Measurements from ENCODE around the gene OLFML2B. TPM values are rescaled to one million over a fixed set of nuclear protein-coding genes. Genes with fewer than 3 reads are reported as not detected.

Gene OLFML2B
- total RNA-seq, 1 experiment from 2014 or later = 3.4 TPM

DNA sequence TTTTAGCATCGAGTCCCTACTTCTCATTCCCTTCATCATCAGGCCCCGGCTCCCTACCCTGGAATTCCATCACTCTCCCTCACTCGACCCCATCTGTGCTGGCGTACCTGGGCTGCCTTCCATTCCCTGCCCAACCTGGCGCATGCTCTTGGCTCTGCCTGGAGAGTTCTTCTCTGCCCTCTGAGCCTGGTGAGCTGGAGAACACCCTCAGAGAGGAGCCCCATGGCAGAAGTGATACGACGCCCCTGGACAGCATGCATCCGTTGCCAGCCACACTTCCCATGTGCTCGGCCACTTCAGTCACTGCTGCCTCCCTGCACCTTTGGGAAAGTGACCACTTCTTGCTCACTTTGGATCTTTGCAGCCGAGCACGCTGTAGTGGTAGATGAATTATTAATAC is 30.1 kb downstream of the OLFML2B start:
- ChIA-PET POLR2A (ENCODE audit: low non-redundant PET) (no interaction called here), CTCF (no interaction called here)
- Histone ChIP-seq H3K27ac (ENCODE audit: low read depth, low read length, poor library complexity, severe bottlenecking) (no peak overlapping the region), H3K4me1 (ENCODE audit: insufficient read depth, low read length, poor library complexity, severe bottlenecking) (no peaks in the 10 kb centered on the region), H3K36me3 (ENCODE audit: insufficient read depth, low read length, poor library complexity, severe bottlenecking) (no peaks in the 10 kb centered on the region), H3K9me3 (ENCODE audit: low read depth, low read length, poor library complexity, severe bottlenecking) (no peaks in the 10 kb centered on the region), H3K4me3 (ENCODE audit: low read depth, low read length, poor library complexity, severe bottlenecking) (no peak overlapping the region), H3K27me3 (replicated peaks; ENCODE audit: insufficient read depth, low read depth, low read length, poor library complexity) (no peaks in the 10 kb centered on the region)
- BruUV-seq (replicated peaks) = no TSS peak
- DNase-seq (ENCODE audit: low spot score) = no peak
- intact Hi-C loops (cut with micrococcal nuclease; ENCODE audit: unreplicated experiment) = no loop called here
- TF ChIP-seq EZH2 (IDR thresholded peaks at IDR 0.05; ENCODE audit: borderline replicate concordance, low read depth, low read length, poor library complexity, severe bottlenecking) = no peak
- TF ChIP-seq, protein P1, sequence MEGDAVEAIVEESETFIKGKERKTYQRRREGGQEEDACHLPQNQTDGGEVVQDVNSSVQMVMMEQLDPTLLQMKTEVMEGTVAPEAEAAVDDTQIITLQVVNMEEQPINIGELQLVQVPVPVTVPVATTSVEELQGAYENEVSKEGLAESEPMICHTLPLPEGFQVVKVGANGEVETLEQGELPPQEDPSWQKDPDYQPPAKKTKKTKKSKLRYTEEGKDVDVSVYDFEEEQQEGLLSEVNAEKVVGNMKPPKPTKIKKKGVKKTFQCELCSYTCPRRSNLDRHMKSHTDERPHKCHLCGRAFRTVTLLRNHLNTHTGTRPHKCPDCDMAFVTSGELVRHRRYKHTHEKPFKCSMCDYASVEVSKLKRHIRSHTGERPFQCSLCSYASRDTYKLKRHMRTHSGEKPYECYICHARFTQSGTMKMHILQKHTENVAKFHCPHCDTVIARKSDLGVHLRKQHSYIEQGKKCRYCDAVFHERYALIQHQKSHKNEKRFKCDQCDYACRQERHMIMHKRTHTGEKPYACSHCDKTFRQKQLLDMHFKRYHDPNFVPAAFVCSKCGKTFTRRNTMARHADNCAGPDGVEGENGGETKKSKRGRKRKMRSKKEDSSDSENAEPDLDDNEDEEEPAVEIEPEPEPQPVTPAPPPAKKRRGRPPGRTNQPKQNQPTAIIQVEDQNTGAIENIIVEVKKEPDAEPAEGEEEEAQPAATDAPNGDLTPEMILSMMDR (conservative IDR thresholded peaks at IDR 0.05; ENCODE audit: low read depth, low read length) = no peak

DNA sequence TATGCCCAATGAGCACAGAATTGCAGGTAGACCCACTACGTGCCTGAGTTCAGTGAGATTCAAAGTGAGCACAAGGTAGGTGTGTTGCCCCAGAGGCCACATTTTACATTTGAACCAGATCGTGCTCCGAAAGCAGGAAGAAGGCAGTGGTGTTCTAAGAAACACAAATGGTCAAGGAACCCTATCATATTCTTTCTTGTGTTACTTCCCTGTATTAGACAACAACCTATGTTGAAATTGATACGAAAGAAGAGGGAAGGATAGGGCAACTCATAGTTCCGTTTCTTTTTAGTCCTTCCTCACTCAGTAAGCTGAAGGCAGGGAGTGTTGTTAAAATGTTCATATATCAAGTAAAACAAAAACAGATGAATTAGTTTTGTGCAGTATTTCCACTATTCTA is 33.9 kb downstream of the OLFML2B start:
- no TSS peak for BruUV-seq (replicated peaks)
- no peaks in the 10 kb centered on the region for H3K9me3 ChIP-seq (ENCODE audit: low read depth, low read length, poor library complexity, severe bottlenecking)
- H3K36me3 ChIP-seq (ENCODE audit: insufficient read depth, low read length, poor library complexity, severe bottlenecking) = no peaks in the 10 kb centered on the region
- no peak for DNase-seq (ENCODE audit: low spot score)
- intact Hi-C loops (cut with micrococcal nuclease; ENCODE audit: unreplicated experiment) = no loop called here
- no peaks in the 10 kb centered on the region for H3K27me3 ChIP-seq (replicated peaks; ENCODE audit: insufficient read depth, low read depth, low read length, poor library complexity)
- no peak overlapping the region for H3K27ac ChIP-seq (ENCODE audit: low read depth, low read length, poor library complexity, severe bottlenecking)
- TF ChIP-seq, protein P1 (conservative IDR thresholded peaks at IDR 0.05; ENCODE audit: low read depth, low read length) = no peak
- TF ChIP-seq EZH2 (IDR thresholded peaks at IDR 0.05; ENCODE audit: borderline replicate concordance, low read depth, low read length, poor library complexity, severe bottlenecking) = no peak
- no peaks in the 10 kb centered on the region for H3K4me1 ChIP-seq (ENCODE audit: insufficient read depth, low read length, poor library complexity, severe bottlenecking)
- H3K4me3 ChIP-seq (ENCODE audit: low read depth, low read length, poor library complexity, severe bottlenecking) = no peak overlapping the region
- CTCF ChIA-PET = no interaction called here
- POLR2A ChIA-PET (ENCODE audit: low non-redundant PET) = no interaction called here

DNA sequence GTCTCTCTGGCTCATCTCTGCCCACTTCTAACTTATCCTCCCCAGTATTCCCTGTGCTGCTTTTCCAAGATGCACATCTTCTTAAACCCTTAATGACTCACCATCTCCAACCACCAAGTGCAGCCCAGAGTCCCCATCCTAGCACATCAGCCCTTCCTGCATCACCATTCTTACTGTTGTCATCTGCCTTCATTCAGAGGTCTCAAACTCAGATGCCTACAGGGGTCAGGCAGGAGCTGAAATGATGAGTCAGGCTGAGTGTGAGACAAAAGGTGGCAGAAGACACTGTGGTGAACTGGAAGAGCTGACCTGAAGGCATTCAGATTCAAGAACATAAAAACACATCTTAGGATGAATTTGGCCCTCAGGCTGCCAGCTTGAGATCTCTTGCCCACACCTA is 34.6 kb downstream of the OLFML2B start:
- Histone ChIP-seq H3K36me3 (ENCODE audit: insufficient read depth, low read length, poor library complexity, severe bottlenecking) (no peaks in the 10 kb centered on the region), H3K27ac (ENCODE audit: low read depth, low read length, poor library complexity, severe bottlenecking) (no peak overlapping the region), H3K4me1 (ENCODE audit: insufficient read depth, low read length, poor library complexity, severe bottlenecking) (no peaks in the 10 kb centered on the region), H3K4me3 (ENCODE audit: low read depth, low read length, poor library complexity, severe bottlenecking) (no peak overlapping the region), H3K27me3 (replicated peaks; ENCODE audit: insufficient read depth, low read depth, low read length, poor library complexity) (no peaks in the 10 kb centered on the region), H3K9me3 (ENCODE audit: low read depth, low read length, poor library complexity, severe bottlenecking) (no peaks in the 10 kb centered on the region)
- no peak for DNase-seq (ENCODE audit: low spot score)
- no TSS peak for BruUV-seq (replicated peaks)
- ChIA-PET POLR2A (ENCODE audit: low non-redundant PET) (no interaction called here), CTCF (no interaction called here)
- TF ChIP-seq, protein P1 (conservative IDR thresholded peaks at IDR 0.05; ENCODE audit: low read depth, low read length) = no peak
- TF ChIP-seq EZH2 (IDR thresholded peaks at IDR 0.05; ENCODE audit: borderline replicate concordance, low read depth, low read length, poor library complexity, severe bottlenecking) = no peak
- intact Hi-C loops (cut with micrococcal nuclease; ENCODE audit: unreplicated experiment) = no loop called here
